ENCODE results near the gene TMOD1. TPM values are rescaled to one million over a fixed set of nuclear protein-coding genes. Genes with fewer than 3 reads are reported as not detected.

Gene TMOD1
- total RNA-seq, 1 donor from 2014 or later = 12.9 TPM

- H3K4me3 Mint-ChIP-seq = peak overlapping the region; percentile 30
- H3K36me3 Mint-ChIP-seq = no peaks in the 10 kb centered on the region
- H3K9me3 Mint-ChIP-seq = no peaks in the 10 kb centered on the region
- DNase-seq (ENCODE audit: extremely low spot score, unreplicated experiment) = no peak
- peaks cover 5% of the 10 kb centered on the region for H3K4me1 Mint-ChIP-seq (ENCODE audit: unreplicated experiment)
- no peak overlapping the region for H3K27ac Mint-ChIP-seq
- H3K27me3 Mint-ChIP-seq = peaks cover 55% of the 10 kb centered on the region
- TF ChIP-seq, protein P1, sequence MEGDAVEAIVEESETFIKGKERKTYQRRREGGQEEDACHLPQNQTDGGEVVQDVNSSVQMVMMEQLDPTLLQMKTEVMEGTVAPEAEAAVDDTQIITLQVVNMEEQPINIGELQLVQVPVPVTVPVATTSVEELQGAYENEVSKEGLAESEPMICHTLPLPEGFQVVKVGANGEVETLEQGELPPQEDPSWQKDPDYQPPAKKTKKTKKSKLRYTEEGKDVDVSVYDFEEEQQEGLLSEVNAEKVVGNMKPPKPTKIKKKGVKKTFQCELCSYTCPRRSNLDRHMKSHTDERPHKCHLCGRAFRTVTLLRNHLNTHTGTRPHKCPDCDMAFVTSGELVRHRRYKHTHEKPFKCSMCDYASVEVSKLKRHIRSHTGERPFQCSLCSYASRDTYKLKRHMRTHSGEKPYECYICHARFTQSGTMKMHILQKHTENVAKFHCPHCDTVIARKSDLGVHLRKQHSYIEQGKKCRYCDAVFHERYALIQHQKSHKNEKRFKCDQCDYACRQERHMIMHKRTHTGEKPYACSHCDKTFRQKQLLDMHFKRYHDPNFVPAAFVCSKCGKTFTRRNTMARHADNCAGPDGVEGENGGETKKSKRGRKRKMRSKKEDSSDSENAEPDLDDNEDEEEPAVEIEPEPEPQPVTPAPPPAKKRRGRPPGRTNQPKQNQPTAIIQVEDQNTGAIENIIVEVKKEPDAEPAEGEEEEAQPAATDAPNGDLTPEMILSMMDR (conservative IDR thresholded peaks at IDR 0.05) = no peak
These were observed 3.1 kb downstream of the TMOD1 start for GRCh38 chr9:97504381-97505216.

GRCh38 chr9:97505845-97506244 is 4.4 kb downstream of the TMOD1 start:
- Mint-ChIP-seq H3K27ac (no peak overlapping the region), H3K27me3 (peaks cover 45% of the 10 kb centered on the region), H3K36me3 (no peaks in the 10 kb centered on the region), H3K4me3 (no peak overlapping the region), H3K4me1 (ENCODE audit: unreplicated experiment) (peaks cover 5% of the 10 kb centered on the region), H3K9me3 (no peaks in the 10 kb centered on the region)
- no peak for DNase-seq (ENCODE audit: extremely low spot score, unreplicated experiment)
- TF ChIP-seq, protein P1 (conservative IDR thresholded peaks at IDR 0.05) = no peak

- no peak for DNase-seq (ENCODE audit: extremely low spot score, unreplicated experiment)
- Mint-ChIP-seq H3K27me3 (peaks cover 41% of the 10 kb centered on the region), H3K4me1 (ENCODE audit: unreplicated experiment) (peaks cover 5% of the 10 kb centered on the region), H3K36me3 (no peaks in the 10 kb centered on the region), H3K4me3 (no peak overlapping the region), H3K9me3 (no peaks in the 10 kb centered on the region), H3K27ac (no peak overlapping the region)
- TF ChIP-seq, protein P1 (conservative IDR thresholded peaks at IDR 0.05) = no peak
These were observed 4.8 kb downstream of the TMOD1 start for GRCh38 chr9:97506306-97506705.

GRCh38 chr9:97506787-97507186 is 5.3 kb downstream of the TMOD1 start:
- peaks cover 5% of the 10 kb centered on the region for H3K4me1 Mint-ChIP-seq (ENCODE audit: unreplicated experiment)
- peaks cover 41% of the 10 kb centered on the region for H3K27me3 Mint-ChIP-seq
- no peaks in the 10 kb centered on the region for H3K36me3 Mint-ChIP-seq
- no peak for DNase-seq (ENCODE audit: extremely low spot score, unreplicated experiment)
- TF ChIP-seq, protein P1 (conservative IDR thresholded peaks at IDR 0.05) = no peak
- H3K27ac Mint-ChIP-seq = no peak overlapping the region
- H3K4me3 Mint-ChIP-seq = no peak overlapping the region
- no peaks in the 10 kb centered on the region for H3K9me3 Mint-ChIP-seq

GRCh38 chr9:97507428-97507984 is 6.0 kb downstream of the TMOD1 start:
- no peaks in the 10 kb centered on the region for H3K9me3 Mint-ChIP-seq
- no peak overlapping the region for H3K4me3 Mint-ChIP-seq
- TF ChIP-seq, protein P1 (conservative IDR thresholded peaks at IDR 0.05) = no peak
- H3K36me3 Mint-ChIP-seq = no peaks in the 10 kb centered on the region
- H3K27me3 Mint-ChIP-seq = peaks cover 36% of the 10 kb centered on the region
- DNase-seq (ENCODE audit: extremely low spot score, unreplicated experiment) = peak; percentile 1
- H3K27ac Mint-ChIP-seq = no peak overlapping the region
- H3K4me1 Mint-ChIP-seq (ENCODE audit: unreplicated experiment) = peaks cover 5% of the 10 kb centered on the region

Data from type B pancreatic cell (in vitro differentiated cells).